ENCODE results near the gene ATG5.
"Not testable (repeated sequence)": the region's sequence is repeated elsewhere in the genome, so short reads cannot be mapped to it uniquely, and the experiment has no call there.

Gene ATG5

DNA sequence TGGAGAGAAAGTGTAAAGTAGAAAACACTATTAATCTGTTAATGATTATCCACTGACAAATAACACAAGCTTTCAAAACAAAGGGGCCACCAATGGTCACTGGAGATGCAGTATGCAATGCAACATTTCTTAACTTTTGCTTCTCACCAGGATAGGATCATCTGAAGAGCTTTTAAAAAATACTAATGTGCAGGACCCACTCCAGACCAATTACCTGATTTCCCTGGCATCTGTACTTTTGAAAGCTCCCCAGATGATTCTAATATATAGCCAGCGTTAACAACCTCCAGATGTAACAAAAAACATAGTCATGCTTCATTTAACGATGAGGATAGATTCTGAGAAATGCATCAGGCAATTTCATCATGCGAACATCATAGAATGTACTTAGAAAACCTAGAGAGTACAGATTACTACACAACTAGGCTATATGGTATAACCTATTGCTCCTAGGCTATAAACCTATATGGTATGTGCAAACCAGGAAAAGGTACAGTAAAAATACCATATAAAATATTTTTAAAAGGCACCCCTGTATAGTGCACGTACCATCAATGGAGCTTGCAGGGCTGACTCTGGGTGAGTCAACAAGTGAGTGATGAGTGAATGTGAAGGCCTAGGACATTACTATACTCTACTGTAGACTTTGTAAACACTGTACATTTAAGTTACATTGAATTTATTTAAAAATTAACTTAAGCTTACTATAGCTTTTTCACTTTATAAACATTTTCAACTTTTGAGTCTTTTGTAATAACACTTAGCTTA lies 69.2 kb downstream of the ATG5 start:
- no peak for DNase-seq

DNA sequence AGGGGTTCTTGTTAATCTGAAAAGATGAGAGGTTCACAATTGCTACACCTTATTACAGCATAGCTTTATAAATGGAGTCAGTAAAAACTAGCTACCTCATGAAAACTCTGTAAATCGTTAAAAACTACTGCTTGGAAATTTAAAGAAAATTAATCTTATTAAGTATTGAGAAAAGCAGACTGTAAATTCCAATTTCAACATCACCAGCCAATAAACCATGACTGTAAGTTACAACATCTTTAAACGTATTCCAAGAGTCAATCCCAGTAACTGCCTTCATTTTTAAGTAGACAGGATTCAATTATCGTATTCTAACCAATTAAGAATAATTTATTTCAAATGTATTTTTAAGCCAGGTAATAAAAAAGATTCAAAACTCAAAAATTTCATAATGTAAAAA lies 70.3 kb downstream of the ATG5 start:
- no peak for DNase-seq

DNA sequence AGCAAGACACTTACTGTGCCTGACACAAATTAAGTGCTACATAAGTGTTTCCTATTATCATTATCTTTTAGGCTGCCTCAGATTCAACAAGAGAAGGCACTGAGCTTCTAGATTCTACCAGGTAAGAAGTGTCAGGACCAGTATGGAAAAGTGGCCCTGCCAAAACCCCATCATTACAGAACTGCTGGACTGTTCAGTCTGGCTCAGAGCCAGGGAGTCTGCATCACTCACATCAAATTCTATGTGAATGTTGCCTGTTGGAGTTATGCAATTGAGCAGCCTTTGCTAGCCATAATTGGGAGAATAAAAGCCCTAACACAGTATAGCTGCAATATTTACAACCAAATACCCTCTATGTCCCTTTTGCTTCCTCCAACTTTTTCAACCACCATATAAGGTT lies 70.9 kb downstream of the ATG5 start:
- DNase-seq = no peak

DNA sequence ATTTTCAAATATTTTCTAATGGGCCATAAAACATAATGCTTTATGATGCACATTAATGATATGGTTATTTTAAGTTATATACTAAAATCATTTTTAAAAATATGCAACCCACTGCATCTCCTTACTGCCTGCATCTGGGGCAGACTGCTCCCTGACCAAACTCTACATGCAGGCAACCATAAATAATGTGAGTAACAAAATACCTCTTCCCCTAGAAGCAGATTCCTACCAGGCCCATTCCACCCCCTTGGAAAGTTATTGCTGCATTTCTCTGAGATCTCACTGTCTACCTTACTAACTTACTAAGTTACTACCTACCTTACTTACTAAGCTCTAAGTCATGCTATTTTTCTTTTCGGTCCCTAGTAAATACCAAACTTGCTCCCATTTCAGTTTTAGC lies 71.8 kb downstream of the ATG5 start:
- no peak for DNase-seq

DNA sequence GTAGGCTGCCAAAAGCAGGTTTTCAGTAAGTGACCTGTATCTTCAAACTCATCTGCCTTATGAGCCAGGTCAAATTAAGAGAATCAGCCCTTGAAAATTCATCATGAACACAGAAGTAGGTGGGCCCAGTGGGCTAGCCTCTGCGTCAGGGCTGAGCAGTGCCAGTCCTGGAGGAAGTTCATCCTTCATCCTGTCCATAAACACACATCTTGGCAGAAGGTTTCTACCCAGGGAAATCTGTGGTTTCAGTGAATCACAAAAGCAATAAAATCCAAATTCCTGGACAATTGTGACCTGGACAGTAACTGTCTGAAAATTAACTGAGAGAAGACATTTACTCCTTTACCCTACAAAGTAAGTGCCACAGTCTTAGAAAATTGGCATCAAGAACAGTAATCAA lies 72.4 kb downstream of the ATG5 start:
- no peak for DNase-seq

DNA sequence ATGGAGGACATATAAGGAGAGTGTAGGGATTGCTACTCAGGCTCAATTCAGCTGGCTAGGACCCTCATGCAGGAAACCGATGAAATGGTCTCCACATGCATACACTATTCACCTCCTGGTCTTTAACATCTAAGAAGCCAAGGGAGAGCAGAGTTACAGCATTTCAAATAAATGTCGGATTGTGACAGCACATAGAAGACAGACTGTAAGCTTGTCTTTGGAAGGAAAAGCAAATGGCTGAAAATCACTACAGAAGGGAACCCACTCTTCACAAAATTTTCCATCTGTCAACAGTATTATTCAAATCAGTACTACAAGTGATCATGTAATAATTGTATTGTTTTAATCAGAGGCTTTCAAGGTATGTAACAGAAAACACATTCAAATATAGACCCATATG lies 72.9 kb downstream of the ATG5 start:
- DNase-seq = no peak

DNA sequence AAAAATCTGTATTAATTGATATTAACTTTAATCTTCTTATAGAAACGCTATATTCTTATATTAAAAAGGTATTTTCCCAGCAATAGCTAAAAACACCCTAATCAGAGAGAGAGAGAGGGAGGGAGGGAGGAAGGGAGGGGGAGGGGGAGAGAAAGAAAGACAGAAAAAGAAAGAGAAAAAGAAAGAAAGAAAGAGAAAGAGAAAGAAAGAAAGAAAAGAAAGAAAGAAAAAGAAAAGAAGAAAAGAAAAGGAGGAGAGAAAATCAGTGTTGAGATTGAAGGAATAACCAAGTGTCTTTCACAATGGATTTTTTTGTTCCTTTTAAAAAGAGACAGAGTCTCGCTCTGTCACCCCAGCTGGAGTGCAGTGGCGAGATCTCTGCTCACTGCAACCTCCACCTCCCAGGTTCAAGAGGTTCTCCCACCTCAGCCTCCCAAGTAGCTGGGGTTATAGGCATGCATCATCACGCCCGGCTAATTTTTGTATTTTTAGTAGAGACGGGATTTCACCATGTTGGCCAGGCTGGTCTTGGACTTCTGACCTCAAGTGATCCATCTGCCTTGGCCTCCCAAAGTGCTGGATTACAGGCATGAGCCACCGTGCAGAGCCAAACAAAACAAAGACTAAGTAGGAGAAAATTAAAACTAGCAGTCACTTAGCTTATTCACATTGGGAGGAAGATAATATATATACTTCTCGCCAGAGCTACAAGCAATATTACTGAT lies 73.9 kb downstream of the ATG5 start:
- DNase-seq = not testable (repeated sequence)

DNA sequence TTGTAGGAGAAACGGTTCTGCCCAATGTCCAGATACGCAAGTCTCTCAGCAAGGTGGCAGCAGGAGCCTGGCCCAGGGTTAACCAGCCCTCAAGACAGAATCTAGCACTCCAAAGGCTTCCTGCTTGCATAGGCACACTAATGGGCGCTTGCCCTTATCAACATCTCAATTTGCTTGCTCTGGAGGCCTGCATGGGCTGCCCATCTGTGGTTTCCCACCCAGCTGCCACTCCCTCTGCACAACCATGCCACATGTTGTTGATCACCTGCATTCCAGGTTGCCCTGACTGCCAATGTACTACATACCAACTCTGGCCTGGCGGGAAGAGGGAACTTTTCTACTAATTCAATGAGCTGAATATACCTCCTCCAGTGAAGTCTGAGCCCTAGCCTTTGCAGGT lies 74.6 kb downstream of the ATG5 start:
- no peak for DNase-seq

DNA sequence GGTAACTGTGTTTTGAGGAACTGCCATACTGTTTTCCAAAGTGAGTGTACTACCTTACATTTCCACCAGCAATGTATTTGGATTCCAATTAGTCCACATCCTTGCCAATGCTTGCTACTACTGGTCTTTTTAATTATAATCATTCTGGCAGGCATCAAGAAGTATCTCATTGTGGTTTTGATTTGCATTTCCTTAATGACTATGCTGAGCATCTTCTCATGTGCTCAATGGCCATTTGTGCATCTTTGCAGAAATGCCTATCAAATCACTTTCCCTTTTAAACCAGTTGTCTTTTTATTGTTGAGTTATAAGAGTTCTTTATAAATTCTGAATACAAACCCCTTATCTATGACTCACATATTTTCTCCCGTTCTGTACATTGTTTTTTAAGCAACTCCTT lies 75.9 kb downstream of the ATG5 start:
- DNase-seq = no peak

DNA sequence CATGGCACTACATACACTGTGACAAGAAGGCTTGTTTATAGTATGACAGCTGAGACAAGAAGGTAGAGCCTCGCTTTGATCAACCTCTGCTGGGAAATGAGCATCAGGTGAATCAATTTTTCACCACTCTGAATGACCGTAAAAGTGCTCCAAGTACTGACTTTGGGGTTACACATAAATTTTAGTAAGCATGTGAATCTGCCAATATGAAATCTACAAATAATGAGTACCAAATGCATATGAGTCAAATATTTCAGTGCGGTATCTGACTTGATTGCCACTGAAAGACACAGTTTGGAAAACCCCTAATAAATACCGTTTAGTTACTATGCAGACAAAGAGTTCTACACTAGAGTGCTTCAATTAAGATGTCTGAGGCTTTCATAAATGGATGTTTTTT lies 77.8 kb downstream of the ATG5 start:
- no peak for DNase-seq

DNA sequence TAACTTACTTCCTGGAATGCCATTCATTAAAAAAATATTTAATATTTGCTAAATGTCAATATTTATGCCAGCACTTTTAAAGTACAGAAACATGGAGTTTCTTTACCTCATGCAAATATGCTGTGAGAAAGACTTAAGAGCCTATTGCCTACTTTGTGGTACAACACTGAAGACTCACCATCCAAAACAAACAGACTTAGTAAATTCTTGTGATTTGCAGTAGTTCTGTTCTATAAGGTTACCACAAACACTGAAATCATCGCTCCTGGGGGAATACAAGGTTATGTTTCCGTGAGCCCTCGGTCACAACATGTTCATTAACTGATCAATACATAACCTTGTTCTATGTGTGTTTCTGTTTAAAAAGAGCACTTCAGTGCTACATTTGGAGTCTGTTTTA lies 78.3 kb downstream of the ATG5 start:
- DNase-seq = no peak

DNA sequence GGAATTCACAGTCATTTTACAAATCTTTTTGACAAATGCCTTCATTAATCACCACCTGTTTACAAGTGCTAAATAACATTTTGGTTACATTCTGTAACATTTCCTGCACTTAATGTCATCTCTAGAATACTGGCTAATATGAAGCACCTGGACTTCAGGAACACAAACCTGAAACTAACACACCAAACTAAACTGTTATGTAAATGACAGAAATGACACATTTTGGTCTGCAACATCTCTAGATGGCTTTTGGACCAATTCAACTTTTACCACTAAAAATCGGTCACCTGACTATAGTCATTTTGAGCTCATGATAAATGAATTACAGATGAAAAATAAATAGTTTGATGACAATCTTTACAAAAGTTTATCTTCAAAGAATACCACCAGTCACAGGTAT lies 80.6 kb downstream of the ATG5 start:
- no peak for DNase-seq

DNA sequence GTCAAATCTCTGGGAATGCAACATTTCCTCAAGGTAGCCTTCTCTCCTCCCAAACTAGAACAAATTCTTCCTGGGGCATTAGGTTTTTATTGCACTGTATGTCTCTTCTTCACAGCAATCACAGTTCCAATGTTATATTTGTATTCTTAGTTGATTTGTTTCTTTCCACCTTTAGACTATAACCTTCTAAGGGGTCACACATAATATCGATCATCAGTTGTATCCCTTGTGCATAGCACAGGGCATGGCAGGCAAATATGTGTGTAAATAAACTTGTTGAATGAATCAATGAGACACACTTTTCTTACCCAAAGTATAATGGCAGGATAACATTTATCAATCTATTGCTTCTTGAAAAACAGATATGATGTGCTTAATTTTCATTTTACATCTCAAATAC lies 81.0 kb downstream of the ATG5 start:
- no peak for DNase-seq

DNA sequence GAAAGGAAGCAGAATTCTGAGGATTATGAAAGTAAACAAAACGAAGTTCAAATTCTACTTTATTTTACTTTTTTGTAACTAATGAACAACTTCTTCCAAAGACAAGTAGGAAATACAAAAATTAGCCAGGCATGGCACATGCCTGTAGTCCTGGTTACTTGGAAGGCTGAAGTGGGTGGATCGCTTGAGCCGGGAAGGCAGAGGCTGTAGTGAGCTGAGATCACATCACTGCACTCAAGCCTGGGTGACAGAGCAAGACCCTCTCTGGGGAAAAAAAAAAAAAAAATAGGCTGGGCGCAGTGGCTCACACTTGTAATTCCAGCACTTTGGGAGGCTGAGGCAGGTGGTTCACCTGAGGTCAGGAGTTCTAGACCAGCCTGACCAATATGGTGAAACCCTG lies 82.3 kb downstream of the ATG5 start:
- no peak for DNase-seq

DNA sequence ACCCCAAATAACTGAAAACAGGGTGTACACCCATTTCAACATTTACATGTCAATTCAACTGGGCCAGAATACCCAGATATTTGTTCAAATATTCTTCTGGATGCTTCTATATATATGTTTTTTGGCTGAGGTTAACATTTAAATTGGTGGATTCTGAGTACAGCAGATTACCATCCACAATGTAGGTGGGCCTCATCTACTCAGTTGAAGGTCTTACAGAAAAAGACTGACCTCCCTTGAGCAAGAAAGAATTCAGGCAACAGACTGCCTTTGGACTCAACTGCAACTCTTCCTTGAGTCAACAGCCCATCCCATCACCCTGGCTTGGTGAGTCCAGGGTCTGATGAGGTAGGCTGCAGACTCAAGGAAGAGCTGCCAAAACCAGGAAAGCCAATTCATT lies 84.1 kb downstream of the ATG5 start:
- no peak for DNase-seq

DNA sequence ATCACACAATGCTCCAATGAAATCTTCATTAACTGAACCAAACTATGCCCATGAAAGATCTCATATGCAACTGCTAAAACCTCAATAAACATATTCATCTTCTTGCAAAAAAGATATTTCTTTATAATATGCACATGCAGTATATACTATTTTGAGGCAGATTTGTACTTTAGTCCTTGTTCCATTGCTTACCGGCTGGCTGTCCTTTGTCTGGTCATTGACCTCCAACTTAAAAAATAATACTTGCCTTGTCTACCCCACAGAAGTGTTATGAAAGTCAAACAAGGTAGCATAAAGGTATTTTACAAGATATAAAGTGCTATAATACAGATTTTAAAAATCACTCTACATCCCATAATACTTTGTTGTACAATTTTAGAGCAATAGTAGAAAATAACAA lies 88.3 kb downstream of the ATG5 start:
- DNase-seq = no peak

DNA sequence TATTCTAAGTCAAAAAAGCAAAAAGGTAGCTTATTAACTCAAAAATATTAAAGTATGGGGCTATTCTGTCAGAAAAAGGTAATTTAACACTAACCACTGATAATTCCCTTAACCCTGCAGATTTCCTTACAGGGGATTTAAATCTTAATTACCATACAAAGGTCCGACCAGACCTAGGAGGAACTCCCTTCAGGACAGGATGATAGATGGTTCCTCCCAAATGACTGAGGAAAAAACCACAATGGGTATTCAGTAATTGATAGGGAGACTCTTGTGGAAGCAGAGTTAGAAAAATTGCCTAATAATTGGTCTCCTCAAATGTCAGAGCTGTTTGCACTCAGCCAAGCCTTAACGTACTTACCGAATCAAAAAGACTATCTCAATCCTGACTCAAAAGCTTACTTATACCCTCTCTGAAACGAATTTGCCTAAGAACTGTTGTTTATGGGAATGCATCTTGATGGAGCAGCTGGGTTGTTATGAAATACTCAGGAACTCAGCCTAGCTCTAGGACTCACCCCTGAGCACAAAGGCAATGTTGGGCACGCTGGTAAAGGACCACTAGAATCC lies 95.6 kb downstream of the ATG5 start:
- not testable (repeated sequence) for DNase-seq

DNA sequence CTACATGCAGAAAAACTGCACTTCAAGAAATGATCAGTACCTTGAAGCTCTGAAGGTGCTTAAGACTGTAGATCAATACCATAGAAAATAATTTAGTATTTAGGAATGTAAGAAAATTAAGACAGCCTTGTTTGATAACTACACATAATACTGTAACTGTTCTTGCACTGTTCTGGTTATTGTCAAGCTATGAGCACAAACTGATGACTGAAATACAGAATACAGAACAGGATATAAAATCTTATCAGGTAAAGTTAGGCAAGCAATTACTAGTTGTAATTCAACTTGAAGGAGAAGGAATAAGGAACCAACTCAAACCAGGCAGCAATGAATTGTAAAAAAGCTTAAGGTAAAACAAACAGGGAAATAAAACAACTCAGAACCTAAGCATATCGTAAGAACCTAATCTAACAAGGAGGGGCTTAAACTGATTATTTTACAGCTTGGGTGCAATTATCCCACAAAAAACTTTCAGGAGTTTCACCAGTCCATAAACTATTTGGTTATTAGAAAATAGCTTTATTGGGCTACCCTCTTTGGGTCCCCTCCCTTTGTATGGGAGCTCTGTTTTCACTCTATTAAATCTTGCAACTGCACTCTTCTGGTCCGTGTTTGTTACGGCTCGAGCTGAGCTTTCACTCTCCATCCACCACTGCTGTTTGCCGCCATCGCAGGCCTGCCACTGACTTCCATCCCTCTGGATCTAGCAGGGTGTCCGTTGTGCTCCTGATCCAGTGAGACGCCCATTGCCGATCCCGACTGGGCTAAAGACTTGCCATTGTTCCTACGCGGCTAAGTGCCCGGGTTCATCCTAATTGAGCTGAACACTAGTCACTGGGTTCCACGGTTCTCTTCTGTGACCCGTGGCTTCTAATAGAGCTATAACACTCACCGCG lies 97.7 kb downstream of the ATG5 start:
- no peak for DNase-seq

DNA sequence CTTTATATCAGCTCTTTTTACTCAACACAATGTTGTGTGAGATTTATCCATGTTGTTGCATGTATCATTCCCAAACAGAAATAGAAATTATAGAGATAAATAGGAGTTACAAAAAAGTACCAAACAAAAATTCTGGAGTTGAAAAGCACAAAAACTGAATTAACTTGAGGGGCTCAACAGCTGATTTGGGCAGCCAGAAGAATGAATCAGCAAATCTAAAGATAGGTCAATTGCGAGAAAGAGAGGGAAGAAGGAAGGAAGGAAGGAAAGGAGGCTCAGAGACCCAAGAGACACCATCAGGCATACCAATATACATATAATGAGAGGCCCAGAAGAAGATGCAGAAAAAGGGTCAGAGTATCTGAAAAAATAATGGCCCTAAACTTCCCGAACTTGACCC lies 98.9 kb downstream of the ATG5 start:
- no peak for DNase-seq

DNA sequence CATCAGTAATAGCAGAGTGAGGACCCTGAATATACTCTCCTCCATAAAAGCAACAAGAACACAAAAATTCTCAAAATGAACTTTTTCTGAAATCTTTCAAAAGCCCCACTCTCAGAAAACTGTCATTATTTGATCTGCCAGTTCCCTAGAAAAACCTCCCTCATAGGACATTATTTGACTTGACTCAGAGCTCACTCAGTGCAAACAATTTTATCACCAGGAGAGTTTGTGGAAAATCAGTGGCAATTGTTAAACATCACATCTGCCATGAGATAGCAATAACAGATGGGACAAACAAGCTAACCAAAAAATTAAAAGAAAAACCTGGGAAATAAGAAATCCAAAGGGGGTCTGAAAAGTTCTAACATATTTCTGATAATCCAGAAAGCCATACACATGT lies 100.0 kb downstream of the ATG5 start:
- DNase-seq = no peak

DNA sequence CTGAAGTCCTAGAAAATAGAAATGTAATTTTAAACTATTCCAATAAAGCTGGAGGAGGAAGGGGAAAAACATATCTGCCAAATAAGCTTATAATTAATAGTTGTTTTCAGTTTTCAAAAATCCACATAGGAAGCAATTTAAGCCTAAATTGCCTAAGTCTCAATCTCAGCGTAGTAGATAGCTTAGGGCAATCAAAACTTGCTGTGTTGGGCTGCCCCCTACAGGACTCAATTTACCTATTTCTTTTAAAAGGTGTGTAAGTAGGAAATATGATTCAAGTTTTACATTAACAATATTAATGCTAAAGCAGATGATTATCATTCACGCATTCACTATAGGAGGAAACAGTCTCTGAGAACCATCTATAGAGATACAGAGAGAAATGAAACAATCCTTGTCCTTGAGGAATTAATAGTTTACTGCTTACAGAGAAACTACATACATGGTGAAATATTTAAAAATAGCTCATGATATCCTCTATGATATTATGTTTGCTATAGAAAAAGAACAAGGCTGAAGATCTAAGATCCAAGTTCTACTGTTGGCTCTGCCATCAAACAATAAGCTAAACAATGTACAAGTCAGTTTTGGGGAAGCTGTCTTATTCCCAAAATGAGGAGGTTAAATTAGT lies 102.1 kb downstream of the ATG5 start:
- DNase-seq = peak; percentile 73

DNA sequence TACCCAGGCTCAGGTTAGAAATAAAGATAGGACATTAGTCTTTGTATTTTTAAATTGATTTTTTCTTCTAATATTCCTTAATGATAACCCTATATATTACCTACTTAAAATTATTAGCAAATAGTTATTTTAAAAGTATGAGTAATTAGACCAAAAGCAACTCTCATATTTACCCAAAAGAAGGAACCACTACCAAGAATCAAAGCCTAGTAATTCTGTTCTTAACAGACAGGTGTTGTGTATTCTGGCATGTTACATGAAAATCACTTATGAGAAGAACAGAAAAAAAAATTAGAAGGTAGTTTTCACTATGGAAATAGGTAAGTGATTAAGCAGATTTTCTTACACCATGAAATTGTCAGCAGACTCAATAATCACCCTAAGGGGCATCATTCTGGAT lies 105.1 kb downstream of the ATG5 start:
- no peak for DNase-seq

DNA sequence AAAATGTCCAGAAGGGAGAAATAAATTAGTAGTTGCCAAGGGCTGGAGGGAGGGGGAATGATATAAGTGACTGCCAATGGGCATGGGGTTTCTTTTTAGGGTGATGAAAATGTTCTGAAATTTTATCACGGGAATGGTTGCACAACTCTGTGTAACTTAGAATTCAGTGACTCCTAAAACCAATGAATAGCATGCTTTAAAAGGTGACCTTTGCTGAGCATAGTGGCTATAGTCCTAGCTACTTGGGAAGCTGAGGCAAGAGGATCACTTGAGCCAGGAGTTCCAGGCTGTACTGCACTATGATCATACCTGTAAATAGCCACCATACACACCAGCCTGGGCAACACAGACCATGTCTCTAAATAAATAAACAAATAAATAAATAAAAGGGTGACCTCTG lies 109.0 kb downstream of the ATG5 start:
- DNase-seq = no peak

Measured in effector CD4-positive, alpha-beta T cell (primary cell).